Measurements from ENCODE around the gene CNNM1.

The CNNM1 gene

GRCh38 chr10:99422529-99423096 lies 93.5 kb downstream of the CNNM1 start:
- Histone ChIP-seq H3K27ac (ENCODE audit: low read depth, low read length) (no peak overlapping the region), H3F3A (ENCODE audit: control insufficient read depth, insufficient read depth) (no peaks in the 10 kb centered on the region), H3K9me3 (ENCODE audit: control insufficient read depth, insufficient read depth, low read length) (no peaks in the 10 kb centered on the region), H3K4me1 (ENCODE audit: control insufficient read depth, low read length) (0 out of 2 replicates have a peak, but pooled peaks cover 4% of the 10 kb centered on the region), H4K20me1 (ENCODE audit: control insufficient read depth, insufficient read depth, low read depth, low read length) (no peaks in the 10 kb centered on the region), H3K4me2 (ENCODE audit: low read length) (no peak overlapping the region), H3K27me3 (ENCODE audit: control insufficient read depth, low read length) (no peaks in the 10 kb centered on the region), H3K79me2 (ENCODE audit: control insufficient read depth, low read length) (peaks cover 13% of the 10 kb centered on the region), H3K9me2 (replicated peaks; ENCODE audit: control insufficient read depth, low read length) (no peaks in the 10 kb centered on the region), H3K36me3 (ENCODE audit: control insufficient read depth, low read length) (peaks cover 42% of the 10 kb centered on the region), H3K4me3 (ENCODE audit: low read length) (no peak overlapping the region)
- TF ChIP-seq CTCF (IDR thresholded peaks at IDR 0.05; ENCODE audit: low read depth, low read length, poor library complexity, severe bottlenecking) (no peak), EZH2phosphoT487 (IDR thresholded peaks at IDR 0.05; ENCODE audit: borderline replicate concordance, low read length) (no peak)

GRCh38 chr10:99424656-99425055 lies 95.5 kb downstream of the CNNM1 start:
- no peaks in the 10 kb centered on the region for H3K9me2 ChIP-seq (replicated peaks; ENCODE audit: control insufficient read depth, low read length)
- H4K20me1 ChIP-seq (ENCODE audit: control insufficient read depth, insufficient read depth, low read depth, low read length), result no peaks in the 10 kb centered on the region
- no peaks in the 10 kb centered on the region for H3K9me3 ChIP-seq (ENCODE audit: control insufficient read depth, insufficient read depth, low read length)
- peaks cover 34% of the 10 kb centered on the region for H3K79me2 ChIP-seq (ENCODE audit: control insufficient read depth, low read length)
- no peak overlapping the region for H3K27ac ChIP-seq (ENCODE audit: low read depth, low read length)
- H3F3A ChIP-seq (ENCODE audit: control insufficient read depth, insufficient read depth), result no peaks in the 10 kb centered on the region
- peaks cover 14% of the 10 kb centered on the region for H3K4me1 ChIP-seq (ENCODE audit: control insufficient read depth, low read length)
- no peak overlapping the region for H3K4me3 ChIP-seq (ENCODE audit: low read length)
- H3K36me3 ChIP-seq (ENCODE audit: control insufficient read depth, low read length), result peaks cover 30% of the 10 kb centered on the region
- no peaks in the 10 kb centered on the region for H3K27me3 ChIP-seq (ENCODE audit: control insufficient read depth, low read length)
- H3K4me2 ChIP-seq (ENCODE audit: low read length), result no peak overlapping the region
- TF ChIP-seq EZH2phosphoT487 (IDR thresholded peaks at IDR 0.05; ENCODE audit: borderline replicate concordance, low read length) (no peak), CTCF (IDR thresholded peaks at IDR 0.05; ENCODE audit: low read depth, low read length, poor library complexity, severe bottlenecking) (no peak)

GRCh38 chr10:99425204-99425603 lies 96.0 kb downstream of the CNNM1 start:
- Histone ChIP-seq H3K27me3 (ENCODE audit: control insufficient read depth, low read length) (no peaks in the 10 kb centered on the region), H3K4me1 (ENCODE audit: control insufficient read depth, low read length) (peaks cover 17% of the 10 kb centered on the region), H3F3A (ENCODE audit: control insufficient read depth, insufficient read depth) (no peaks in the 10 kb centered on the region), H3K79me2 (ENCODE audit: control insufficient read depth, low read length) (peaks cover 39% of the 10 kb centered on the region), H3K27ac (ENCODE audit: low read depth, low read length) (no peak overlapping the region), H3K9me3 (ENCODE audit: control insufficient read depth, insufficient read depth, low read length) (no peaks in the 10 kb centered on the region), H3K9me2 (replicated peaks; ENCODE audit: control insufficient read depth, low read length) (no peaks in the 10 kb centered on the region), H3K4me2 (ENCODE audit: low read length) (no peak overlapping the region), H3K4me3 (ENCODE audit: low read length) (no peak overlapping the region), H4K20me1 (ENCODE audit: control insufficient read depth, insufficient read depth, low read depth, low read length) (no peaks in the 10 kb centered on the region), H3K36me3 (ENCODE audit: control insufficient read depth, low read length) (peaks cover 27% of the 10 kb centered on the region)
- TF ChIP-seq CTCF (IDR thresholded peaks at IDR 0.05; ENCODE audit: low read depth, low read length, poor library complexity, severe bottlenecking) (no peak), EZH2phosphoT487 (IDR thresholded peaks at IDR 0.05; ENCODE audit: borderline replicate concordance, low read length) (no peak)
